IMR-90 (cell line): ENCODE results near the gene GRAMD2B. TPM values are rescaled to one million over a fixed set of nuclear protein-coding genes. Genes with fewer than 3 reads are reported as not detected.
A peak's percentile ranks its signal among the peaks of the same experiment; 100 is the strongest.

Experiments used
- ATAC-seq: fragments of 200-7000 bp; cut with Tn5 transposase; 2 replicates; pipeline ENCODE4 v1.9.1; 2020; ENCODE audit warnings: low read depth, mild to moderate bottlenecking, moderate library complexity
- BruUV-seq: library from RNA; stranded (reverse); fragments of 400-500 nt; replicated peaks from 2 replicates; lab custom pipeline; 2021; lab: Mats Ljungman, UMichigan
- CTCF ChIA-PET: fragments of 300-600 bp; formaldehyde crosslinking; extraction: SDS; loops from one replicate; lab custom pipeline; 2021; ENCODE audit warnings: antibody characterized with exemption; lab: Yijun Ruan, JAX
- POLR2A ChIA-PET: fragments of 300-600 bp; sonication (Branson Sonifier 250); formaldehyde crosslinking; loops from one replicate; lab custom pipeline; 2022; ENCODE audit warnings: antibody characterized with exemption; ENCODE audit not compliant: unreplicated experiment; lab: Charles Lee
- DNase-seq: peaks from one replicate; pipeline ENCODE4 v3.0.0; 2013
- H2AFZ ChIP-seq: replicated peaks from 2 replicates; pipeline ENCODE3; 2013; ENCODE audit warnings: low read length, mild to moderate bottlenecking; ENCODE audit not compliant: poor library complexity
- H2AK5ac ChIP-seq: 2 replicates; pipeline ENCODE4 v1.6.1; 2013; ENCODE audit warnings: low read depth, low read length, inconsistent platforms
- H2AK9ac ChIP-seq: replicated peaks from 2 replicates; pipeline ENCODE3; 2013; ENCODE audit warnings: mild to moderate bottlenecking, low read depth, low read length, moderate library complexity; ENCODE audit not compliant: poor library complexity
- H2BK120ac ChIP-seq: 2 replicates; pipeline ENCODE4 v1.6.1; 2013; ENCODE audit warnings: low read depth, low read length, inconsistent platforms
- H2BK15ac ChIP-seq: 3 replicates; pipeline ENCODE4 v1.6.1; 2013; ENCODE audit warnings: low read depth, low read length, inconsistent platforms
- H2BK20ac ChIP-seq: 2 replicates; pipeline ENCODE4 v1.6.1; 2013; ENCODE audit warnings: low read depth, mild to moderate bottlenecking, inconsistent platforms, low read length, moderate library complexity
- H2BK5ac ChIP-seq: 2 replicates; pipeline ENCODE4 v1.6.1; 2013; ENCODE audit warnings: mild to moderate bottlenecking, low read depth, low read length, inconsistent platforms; ENCODE audit not compliant: poor library complexity, severe bottlenecking
- H3K14ac ChIP-seq: replicated peaks from 2 replicates; pipeline ENCODE4 v1.6.1; 2013; ENCODE audit warnings: low read depth, low read length, inconsistent platforms
- H3K18ac ChIP-seq: 2 replicates; pipeline ENCODE4 v1.6.1; 2013; ENCODE audit warnings: low read depth, low read length, control low read depth
- H3K23ac ChIP-seq: 2 replicates; pipeline ENCODE4 v1.6.1; 2013; ENCODE audit warnings: low read depth, low read length, inconsistent platforms
- H3K27ac ChIP-seq: 2 replicates; pipeline ENCODE4 v1.5.1; 2013; ENCODE audit warnings: mild to moderate bottlenecking, control low read depth, low read length; ENCODE audit not compliant: insufficient read depth
- H3K27me3 ChIP-seq: 2 replicates; pipeline ENCODE4 v1.6.1; 2013; ENCODE audit warnings: low read length; ENCODE audit not compliant: control insufficient read depth, insufficient read depth
- H3K36me3 ChIP-seq: 2 replicates; pipeline ENCODE4 v1.6.1; 2013; ENCODE audit warnings: low read length, mixed read lengths; ENCODE audit not compliant: control insufficient read depth, insufficient read depth
- H3K4ac ChIP-seq: 2 replicates; pipeline ENCODE4 v1.6.1; 2013; ENCODE audit warnings: low read depth, low read length, inconsistent platforms
- H3K4me1 ChIP-seq: 2 replicates; pipeline ENCODE4 v1.6.1; 2013; ENCODE audit warnings: low read length, mixed read lengths; ENCODE audit not compliant: control insufficient read depth, insufficient read depth
- H3K4me2 ChIP-seq: 2 replicates; pipeline ENCODE4 v1.6.1; 2013; ENCODE audit warnings: low read depth, mild to moderate bottlenecking, control low read depth, low read length, moderate library complexity
- H3K4me3 ChIP-seq: 2 replicates; pipeline ENCODE4 v1.5.1; 2013; ENCODE audit warnings: low read depth, mild to moderate bottlenecking, control low read depth, low read length, moderate library complexity; ENCODE audit not compliant: insufficient read depth
- H3K56ac ChIP-seq: 2 replicates; pipeline ENCODE4 v1.6.1; 2013; ENCODE audit warnings: low read length, inconsistent platforms; ENCODE audit not compliant: insufficient read depth; ENCODE audit errors: extremely low read depth
- H3K79me1 ChIP-seq, 2 experiments: 2 replicates each; pipeline ENCODE4 v1.6.1; 2013; ENCODE audit warnings: low read length in 2 of 2, inconsistent platforms in 1 of 2, low read depth in 1 of 2
- H3K9ac ChIP-seq: 2 replicates; pipeline ENCODE4 v1.6.1; 2013; ENCODE audit warnings: low read depth, low read length, control low read depth
- H3K9me1 ChIP-seq: 2 replicates; pipeline ENCODE4 v1.6.1; 2013; ENCODE audit warnings: low read length, inconsistent platforms; ENCODE audit not compliant: insufficient read depth
- H3K9me3 ChIP-seq: 2 replicates; pipeline ENCODE4 v1.6.1; 2013; ENCODE audit warnings: low read length; ENCODE audit not compliant: control insufficient read depth, insufficient read depth
- H4K20me1 ChIP-seq: 2 replicates; pipeline ENCODE4 v1.6.1; 2013; ENCODE audit warnings: low read length, inconsistent platforms; ENCODE audit not compliant: insufficient read depth
- H4K5ac ChIP-seq: 2 replicates; pipeline ENCODE4 v1.6.1; 2013; ENCODE audit warnings: mild to moderate bottlenecking, low read depth, low read length, control low read depth
- H4K8ac ChIP-seq, 2 experiments: 2 replicates each; pipeline ENCODE4 v1.6.1; 2013; ENCODE audit warnings: low read depth in 2 of 2, low read length in 2 of 2, control low read depth in 1 of 2, inconsistent platforms in 1 of 2
- H4K91ac ChIP-seq: 2 replicates; pipeline ENCODE4 v1.6.1; 2013; ENCODE audit warnings: low read depth, low read length, inconsistent platforms; ENCODE audit not compliant: insufficient read depth
- BHLHE40 ChIP-seq: fragments of 150-350 bp; IDR thresholded peaks from 2 replicates; pipeline ENCODE4 v1.6.1; 2016; ENCODE audit warnings: mild to moderate bottlenecking, low read depth, low read length
- CEBPB ChIP-seq: IDR thresholded peaks from 2 replicates; pipeline ENCODE4 v1.6.1; 2012; ENCODE audit warnings: low read depth, low read length, improper control_type of control experiment
- CHD1 ChIP-seq: IDR thresholded peaks from 2 replicates; pipeline ENCODE4 v1.6.1; 2012; ENCODE audit warnings: low read depth, low read length, improper control_type of control experiment
- CTCF ChIP-seq: conservative IDR thresholded peaks from 2 replicates; pipeline ENCODE4 v1.5.1; 2012; ENCODE audit warnings: mild to moderate bottlenecking, low read depth, low read length, improper control_type of control experiment
- FOS ChIP-seq: fragments of 150-350 bp; IDR thresholded peaks from 2 replicates; pipeline ENCODE4 v1.6.1; 2016; ENCODE audit warnings: low read depth, low read length
- MAFK ChIP-seq: IDR thresholded peaks from 2 replicates; pipeline ENCODE4 v1.6.1; 2012; ENCODE audit warnings: low read depth, low read length, improper control_type of control experiment
- MAZ ChIP-seq: IDR thresholded peaks from 2 replicates; pipeline ENCODE4 v1.6.1; 2012; ENCODE audit warnings: low read depth, mild to moderate bottlenecking, low read length, improper control_type of control experiment, moderate library complexity, borderline replicate concordance
- MXI1 ChIP-seq: IDR thresholded peaks from 2 replicates; pipeline ENCODE4 v1.6.1; 2012; ENCODE audit warnings: low read depth, mild to moderate bottlenecking, low read length, moderate library complexity, borderline replicate concordance
- NFE2L2 ChIP-seq: fragments of 150-350 bp; IDR thresholded peaks from 2 replicates; pipeline ENCODE4 v1.6.1; 2016; ENCODE audit warnings: low read depth, mild to moderate bottlenecking, low read length
- RAD21 ChIP-seq: IDR thresholded peaks from 2 replicates; pipeline ENCODE4 v1.6.1; 2012; ENCODE audit warnings: low read length, improper control_type of control experiment
- RCOR1 ChIP-seq: IDR thresholded peaks from 2 replicates; pipeline ENCODE4 v1.6.1; 2012; ENCODE audit warnings: mild to moderate bottlenecking, low read length, improper control_type of control experiment; ENCODE audit not compliant: insufficient replicate concordance
- RFX5 ChIP-seq: IDR thresholded peaks from 2 replicates; pipeline ENCODE4 v1.8.0; 2012; ENCODE audit warnings: low read depth, mild to moderate bottlenecking, low read length, moderate library complexity
- SMC3 ChIP-seq: fragments of 150-350 bp; IDR thresholded peaks from 2 replicates; pipeline ENCODE4 v1.6.1; 2016; ENCODE audit warnings: low read depth, mild to moderate bottlenecking, antibody characterized with exemption, low read length, moderate library complexity
- USF2 ChIP-seq: fragments of 150-350 bp; IDR thresholded peaks from 2 replicates; pipeline ENCODE4 v1.6.1; 2017; ENCODE audit warnings: mild to moderate bottlenecking, antibody characterized with exemption, low read length, low read depth
- WGBS, 2 experiments: methylation state at CpG; one replicate each; pipeline versions ENCODE4 v1.1.5 to v1.1.7; 2013; ENCODE audit warnings: missing lambda C conversion rate in 2 of 2; ENCODE audit not compliant: insufficient read length in 1 of 2; ENCODE audit errors: extremely low coverage in 2 of 2; 5-methylcytosine and 5-hydroxymethylcytosine counted together
- dilution Hi-C: fragments of 300-500 bp; cut with HindIII; formaldehyde crosslinking; loops from one replicate; pipeline ENCODE4 v1.14.3; 2018; ENCODE audit warnings: low sequenced_read_pairs; ENCODE audit not compliant: unreplicated experiment
- in situ Hi-C: fragments of 300-500 bp; cut with MboI; formaldehyde crosslinking; loops from 3 replicates; pipeline ENCODE4 v1.14.3; 2019; ENCODE audit warnings: low sequenced_read_pairs, inconsistent platforms, mixed read lengths
- intact Hi-C: fragments of 100-400 bp; cut with micrococcal nuclease; formaldehyde crosslinking; loops from 2 replicates; pipeline ENCODE4 v1.10.0; 2022
- polyA plus RNA-seq, 3 experiments: library from polyadenylated mRNA; depleted of rRNA; stranded (reverse); fragments of >200 nt; gene quantifications; 2 replicates each; pipeline ENCODE4 v1.2.3, GENCODE V29; 2012; ENCODE audit warnings: low replicate concordance in 1 of 3
- total RNA-seq: library from RNA; depleted of rRNA; stranded (reverse); fragments of >200 nt; gene quantifications from 2 replicates; pipeline ENCODE4 v1.2.3, GENCODE V29; 2012

The GRAMD2B gene
- total and polyA plus RNA-seq, 2 of the 4 experiments (the other 2 are of a cell fraction) = 13.9 to 20.3 TPM

- 100% methylated on average over 2 of the region's 6 CpGs; no CpG with 5 or more reads in 1 of the 2 experiments for WGBS, 2 experiments
- DNase-seq = no peak
- no peak for TF ChIP-seq SMC3
- TF ChIP-seq RAD21 = no peak
- TF ChIP-seq RCOR1 = no peak
- TF ChIP-seq MXI1 = no peak
- TF ChIP-seq CTCF = no peak
- no peak for TF ChIP-seq CEBPB
- no peak for TF ChIP-seq FOS
- TF ChIP-seq NFE2L2 = no peak
- TF ChIP-seq CHD1 = no peak
- TF ChIP-seq BHLHE40 = no peak
- TF ChIP-seq RFX5 = no peak
- TF ChIP-seq USF2 = no peak
- no peak for TF ChIP-seq MAZ
- no peak for TF ChIP-seq MAFK
These were observed 46.5 kb downstream of the GRAMD2B start for GRCh38 chr5:126469536-126470316.

More at GRCh38 chr5:126469536-126470316, 46.5 kb downstream of the GRAMD2B start:
- Histone ChIP-seq H2AK5ac (no peak overlapping the region; the same call in 1 of the 2 replicates), H3K4me2 (no peak overlapping the region), H3K4me3 (no peak overlapping the region), H3K14ac (no peak overlapping the region), H4K5ac (no peak overlapping the region), H3K9me1 (peaks cover 19% of the 10 kb centered on the region), H3K27ac (no peak overlapping the region; the same call in 1 of the 2 replicates), H3K36me3 (peaks cover 12% of the 10 kb centered on the region), H3K4ac (no peak overlapping the region), H2BK5ac (no peak overlapping the region), H4K20me1 (no peaks in the 10 kb centered on the region), H4K8ac (no peak overlapping the region), H2BK120ac (peak overlapping the region; percentile 11), H3K79me1 (peaks cover 7 to 38% of the 10 kb centered on the region in 2 experiments; a peak in 3 of 4 replicates), H3K56ac (no peak overlapping the region), H2AK9ac (no peak overlapping the region), H2AFZ (no peak overlapping the region), H3K4me1 (peaks cover 14% of the 10 kb centered on the region), H4K91ac (no peak overlapping the region), H3K9ac (no peak overlapping the region), H3K27me3 (no peaks in the 10 kb centered on the region), H2BK20ac (no peak overlapping the region; the same call in 1 of the 2 replicates), H3K23ac (no peak overlapping the region; the same call in 1 of the 2 replicates), H3K9me3 (no peaks in the 10 kb centered on the region), H2BK15ac (0 out of 3 replicates have a peak overlapping the region, but pooled peaks have one; percentile 14), H3K18ac (no peak overlapping the region)
- ChIA-PET POLR2A (interaction anchor here (0.6 kb wide), 1 partner anchor 429 kb away, joined by 3 read pairs; no protein-coding TSS in a partner anchor), CTCF (no interaction called here)
- no TSS peak for BruUV-seq
- dilution Hi-C loops = no loop called here
- in situ Hi-C loops = no loop called here
- ATAC-seq = no peak
- intact Hi-C loops = loop anchor here (5.0 kb wide), 1 partner anchor 117 kb away; no protein-coding TSS in a partner anchor
